Activated T-cell treated with anti-CD3 and anti-CD28 coated beads, Interleukin-2, amount 50 U/mL, for 24 hours (primary cell): ENCODE measurements around the gene CNOT1.
A peak's percentile ranks its signal among the peaks of the same experiment; 100 is the strongest.
"Not testable (repeated sequence)": the region's sequence is repeated elsewhere in the genome, so short reads cannot be mapped to it uniquely, and the experiment has no call there.

Source experiments
- DNase-seq: peaks from one replicate; pipeline ENCODE4 v3.0.0-alpha.2; 2020
- H3K27ac Mint-ChIP-seq: 2 replicates; pipeline ENCODE4 v1.8.0; 2020; ENCODE audit warnings: mild to moderate bottlenecking, mixed read lengths
- H3K27me3 Mint-ChIP-seq: 2 replicates; pipeline ENCODE4 v1.8.0; 2020; ENCODE audit warnings: mixed read lengths
- H3K36me3 Mint-ChIP-seq: 2 replicates; pipeline ENCODE4 v1.8.0; 2020; ENCODE audit warnings: low read depth, mixed read lengths
- H3K4me1 Mint-ChIP-seq: 2 replicates; pipeline ENCODE4 v1.8.0; 2020; ENCODE audit warnings: low read depth, mixed read lengths
- H3K4me3 Mint-ChIP-seq: 2 replicates; pipeline ENCODE4 v1.8.0; 2020; ENCODE audit warnings: mild to moderate bottlenecking, moderate library complexity, mixed read lengths
- H3K9me3 Mint-ChIP-seq: 2 replicates; pipeline ENCODE4 v1.8.0; 2020; ENCODE audit warnings: mixed read lengths

CNOT1 gene

GRCh38 chr16:58649707-58650106 is 20.1 kb upstream of the CNOT1 start:
- DNase-seq: no peak
- H3K4me1 Mint-ChIP-seq: no peaks in the 10 kb centered on the region
- H3K27me3 Mint-ChIP-seq: no peaks in the 10 kb centered on the region
- H3K9me3 Mint-ChIP-seq: no peaks in the 10 kb centered on the region
- H3K4me3 Mint-ChIP-seq: no peak overlapping the region
- no peaks in the 10 kb centered on the region for H3K36me3 Mint-ChIP-seq
- no peak overlapping the region for H3K27ac Mint-ChIP-seq

- no peak overlapping the region for H3K27ac Mint-ChIP-seq
- DNase-seq: no peak
- no peaks in the 10 kb centered on the region for H3K27me3 Mint-ChIP-seq
- no peaks in the 10 kb centered on the region for H3K36me3 Mint-ChIP-seq
- no peaks in the 10 kb centered on the region for H3K4me1 Mint-ChIP-seq
- H3K9me3 Mint-ChIP-seq: no peaks in the 10 kb centered on the region
- H3K4me3 Mint-ChIP-seq: no peak overlapping the region
Measured at GRCh38 chr16:58647107-58647506, 17.5 kb upstream of the CNOT1 start.

GRCh38 chr16:58644765-58645487 is 15.3 kb upstream of the CNOT1 start:
- Mint-ChIP-seq H3K4me1 (no peaks in the 10 kb centered on the region), H3K27me3 (no peaks in the 10 kb centered on the region), H3K4me3 (no peak overlapping the region), H3K36me3 (no peaks in the 10 kb centered on the region), H3K9me3 (no peaks in the 10 kb centered on the region), H3K27ac (no peak overlapping the region)
- no peak for DNase-seq

DNA sequence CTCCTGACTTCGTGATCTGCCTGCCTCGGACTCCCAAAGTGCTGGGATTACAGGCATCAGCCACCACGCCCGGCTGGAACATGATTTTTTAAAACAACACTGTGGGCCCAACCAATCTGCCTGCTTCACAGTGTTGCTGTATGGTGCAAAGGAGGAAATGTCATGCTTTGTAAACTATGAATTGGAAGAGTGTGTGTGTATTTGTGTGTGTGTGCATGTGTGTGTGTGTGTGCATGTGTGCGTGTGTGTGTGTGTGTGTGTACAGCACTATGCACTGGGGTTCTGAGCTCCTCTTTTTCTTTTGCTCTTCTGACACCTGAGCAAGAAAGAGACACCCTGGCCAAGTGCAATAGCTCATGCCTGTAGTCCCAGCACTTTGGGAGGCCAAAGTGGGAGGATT is 14.5 kb upstream of the CNOT1 start:
- no peak for DNase-seq
- no peak overlapping the region for H3K27ac Mint-ChIP-seq
- H3K9me3 Mint-ChIP-seq: no peaks in the 10 kb centered on the region
- H3K4me1 Mint-ChIP-seq: no peaks in the 10 kb centered on the region
- no peak overlapping the region for H3K4me3 Mint-ChIP-seq
- no peaks in the 10 kb centered on the region for H3K27me3 Mint-ChIP-seq
- no peaks in the 10 kb centered on the region for H3K36me3 Mint-ChIP-seq

DNA sequence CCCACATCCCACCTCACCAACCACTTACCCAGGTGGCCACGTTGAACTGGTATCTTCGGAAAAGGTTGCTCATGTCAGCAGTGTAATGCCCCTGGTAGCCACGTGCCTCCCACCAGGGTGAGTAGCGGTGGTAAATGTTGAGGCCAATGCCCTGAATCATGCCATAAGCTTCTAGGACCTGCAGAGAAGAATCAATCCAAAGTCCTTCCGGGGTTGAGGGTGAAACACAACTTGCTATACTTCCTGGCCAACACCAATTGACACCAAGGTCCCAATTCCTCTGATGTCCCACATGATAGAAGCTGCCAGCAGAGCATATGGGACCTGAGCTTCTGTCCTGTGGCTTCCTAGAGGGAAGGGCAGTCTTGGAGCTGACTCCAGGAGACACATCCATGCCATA is 11.3 kb upstream of the CNOT1 start:
- Mint-ChIP-seq H3K4me3 (no peak overlapping the region), H3K27me3 (no peaks in the 10 kb centered on the region), H3K27ac (no peak overlapping the region), H3K9me3 (no peaks in the 10 kb centered on the region), H3K36me3 (no peaks in the 10 kb centered on the region), H3K4me1 (no peaks in the 10 kb centered on the region)
- DNase-seq: no peak

GRCh38 chr16:58639836-58640235 is 10.2 kb upstream of the CNOT1 start:
- no peak for DNase-seq

GRCh38 chr16:58639230-58639629 is 9.6 kb upstream of the CNOT1 start:
- no peak overlapping the region for H3K27ac Mint-ChIP-seq
- H3K9me3 Mint-ChIP-seq: no peaks in the 10 kb centered on the region
- DNase-seq: no peak
- no peaks in the 10 kb centered on the region for H3K27me3 Mint-ChIP-seq
- no peak overlapping the region for H3K4me3 Mint-ChIP-seq
- H3K36me3 Mint-ChIP-seq: no peaks in the 10 kb centered on the region
- no peaks in the 10 kb centered on the region for H3K4me1 Mint-ChIP-seq

More at GRCh38 chr16:58639836-58640235, 10.2 kb upstream of the CNOT1 start:
- Mint-ChIP-seq H3K27ac (no peak overlapping the region), H3K27me3 (no peaks in the 10 kb centered on the region), H3K9me3 (no peaks in the 10 kb centered on the region), H3K36me3 (no peaks in the 10 kb centered on the region), H3K4me3 (no peak overlapping the region), H3K4me1 (no peaks in the 10 kb centered on the region)

DNA sequence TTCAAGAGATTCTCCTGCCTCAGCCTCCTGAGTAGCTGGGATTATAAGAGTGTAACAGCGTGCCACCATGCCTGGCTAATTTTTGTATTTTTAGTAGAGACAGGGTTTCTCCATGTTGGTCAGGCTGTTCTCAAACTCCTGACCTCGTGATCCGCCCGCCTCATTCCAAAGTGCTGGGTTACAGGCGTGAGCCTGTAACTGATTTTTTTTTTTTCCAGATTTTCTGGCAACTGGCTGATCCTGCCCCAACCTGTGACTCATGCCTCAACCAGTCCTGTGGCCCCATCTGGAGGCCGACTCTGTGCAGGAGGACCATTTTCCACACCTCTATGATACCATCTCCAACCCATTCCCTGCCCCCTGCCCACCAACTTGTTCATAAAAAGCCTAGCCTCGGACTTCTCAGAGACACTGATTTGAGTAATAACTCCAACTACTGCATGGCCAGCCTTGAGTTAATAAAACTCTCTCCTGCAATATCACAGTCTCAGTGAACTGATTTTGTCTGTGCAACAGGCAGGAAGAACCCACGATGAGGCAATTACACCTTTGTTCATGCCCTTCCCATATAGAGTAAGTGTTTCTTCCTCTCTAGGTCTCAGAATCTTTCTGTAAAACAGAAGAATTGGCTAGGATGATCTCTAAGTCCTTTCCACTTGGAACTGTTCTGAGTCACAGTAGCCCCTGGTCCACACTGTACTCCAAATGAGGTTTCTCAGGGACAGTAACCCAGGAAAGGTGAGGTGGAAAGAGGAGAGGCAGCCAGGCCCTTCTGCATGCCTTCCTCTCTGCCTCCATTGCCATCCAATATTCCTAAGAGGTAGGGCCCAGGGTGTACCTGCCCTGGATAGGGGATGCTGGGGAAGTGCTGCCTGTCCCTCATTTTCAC is 8.8 kb upstream of the CNOT1 start:
- H3K4me1 Mint-ChIP-seq: no peaks in the 10 kb centered on the region
- no peak for DNase-seq
- no peak overlapping the region for H3K4me3 Mint-ChIP-seq
- H3K36me3 Mint-ChIP-seq: no peaks in the 10 kb centered on the region
- no peaks in the 10 kb centered on the region for H3K27me3 Mint-ChIP-seq
- no peak overlapping the region for H3K27ac Mint-ChIP-seq
- no peaks in the 10 kb centered on the region for H3K9me3 Mint-ChIP-seq

GRCh38 chr16:58637021-58637420 is 7.4 kb upstream of the CNOT1 start:
- not testable (repeated sequence) for DNase-seq, H3K27ac Mint-ChIP-seq, H3K4me3 Mint-ChIP-seq, H3K27me3 Mint-ChIP-seq, H3K9me3 Mint-ChIP-seq, H3K36me3 Mint-ChIP-seq, H3K4me1 Mint-ChIP-seq

GRCh38 chr16:58636466-58636865 is 6.8 kb upstream of the CNOT1 start:
- Mint-ChIP-seq H3K36me3 (no peaks in the 10 kb centered on the region), H3K4me1 (peaks cover under 1% of the 10 kb centered on the region), H3K4me3 (no peak overlapping the region), H3K9me3 (no peaks in the 10 kb centered on the region), H3K27me3 (no peaks in the 10 kb centered on the region), H3K27ac (no peak overlapping the region)
- DNase-seq: no peak

DNA sequence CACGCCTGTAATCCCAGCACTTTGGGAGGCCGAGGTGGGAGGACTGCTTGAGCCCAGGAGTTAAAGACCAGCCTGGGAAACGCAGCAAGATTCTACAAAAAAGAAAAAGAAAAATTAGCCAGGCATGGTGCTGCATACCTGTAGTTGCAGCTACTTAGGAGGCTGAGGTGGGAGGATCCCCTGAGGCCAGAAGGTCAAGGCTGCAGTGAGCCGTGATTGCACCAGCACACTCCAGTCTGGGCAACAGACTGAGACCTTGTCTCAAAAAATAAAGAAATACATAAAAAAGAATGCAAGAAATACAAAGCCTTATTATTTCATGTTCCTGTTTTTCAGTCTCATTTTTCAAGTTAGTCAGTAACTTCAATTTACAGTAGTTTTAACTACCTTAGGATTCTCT is 5.9 kb upstream of the CNOT1 start:
- H3K4me3 Mint-ChIP-seq: no peak overlapping the region
- no peaks in the 10 kb centered on the region for H3K36me3 Mint-ChIP-seq
- no peak for DNase-seq
- H3K9me3 Mint-ChIP-seq: no peaks in the 10 kb centered on the region
- no peak overlapping the region for H3K27ac Mint-ChIP-seq
- peaks cover 5% of the 10 kb centered on the region for H3K4me1 Mint-ChIP-seq
- H3K27me3 Mint-ChIP-seq: no peaks in the 10 kb centered on the region

- Mint-ChIP-seq H3K27me3 (peaks cover 2% of the 10 kb centered on the region), H3K27ac (no peak overlapping the region), H3K4me3 (no peak overlapping the region), H3K9me3 (no peaks in the 10 kb centered on the region), H3K4me1 (peaks cover 13% of the 10 kb centered on the region), H3K36me3 (peaks cover 8% of the 10 kb centered on the region)
- DNase-seq: no peak
Measured at GRCh38 chr16:58634265-58634802, 4.7 kb upstream of the CNOT1 start.

DNA sequence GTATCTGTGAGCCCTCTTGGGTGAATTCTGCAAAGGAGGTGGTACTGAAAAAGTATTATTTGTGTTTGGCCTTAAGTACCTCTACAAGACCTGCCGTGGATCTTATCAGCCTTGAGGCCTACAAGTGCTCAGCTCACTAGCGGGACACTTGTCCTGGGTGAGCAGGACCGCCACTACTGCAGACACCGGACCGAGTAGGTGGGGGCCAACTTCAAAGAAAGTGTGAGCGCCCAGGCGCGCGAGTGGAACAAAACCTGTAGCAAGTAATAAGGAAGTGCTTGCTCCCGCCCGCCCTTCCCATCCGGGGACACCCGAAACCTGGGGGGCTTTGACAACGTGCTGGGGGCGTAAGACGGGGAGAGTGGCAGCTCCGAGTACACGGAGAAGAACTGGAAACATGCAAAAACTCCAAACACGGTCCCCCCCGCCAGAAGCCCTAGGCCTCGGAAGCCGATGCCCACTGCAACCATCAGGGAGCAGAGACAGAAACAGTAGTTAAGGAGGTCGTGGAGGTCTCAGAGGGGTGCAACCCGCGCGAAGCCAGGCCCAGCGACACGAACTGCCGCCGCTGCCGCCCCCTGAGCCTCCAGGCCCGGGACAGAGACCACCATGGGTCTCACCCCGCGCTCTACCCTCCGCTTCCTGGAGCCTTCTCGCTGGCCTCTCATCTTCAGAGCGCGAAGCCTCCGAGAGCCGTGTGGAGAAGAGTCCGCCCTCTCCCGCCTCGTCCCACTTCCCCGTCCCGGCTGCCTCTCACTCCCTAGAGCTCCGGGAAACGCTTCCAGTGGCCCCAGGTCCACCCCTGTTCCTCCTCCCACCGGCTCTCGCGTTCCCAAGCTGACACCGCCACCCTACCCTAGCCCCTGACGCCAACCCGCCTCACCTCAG is 537 bp downstream of the CNOT1 start:
- H3K27me3 Mint-ChIP-seq: peaks cover 2% of the 10 kb centered on the region
- DNase-seq: peak; percentile 74
- peaks cover 54% of the 10 kb centered on the region for H3K36me3 Mint-ChIP-seq
- H3K9me3 Mint-ChIP-seq: no peaks in the 10 kb centered on the region
- peaks cover 41% of the 10 kb centered on the region for H3K4me1 Mint-ChIP-seq
- peak overlapping the region; percentile 100 for H3K4me3 Mint-ChIP-seq
- peak overlapping the region; percentile 100 for H3K27ac Mint-ChIP-seq

DNA sequence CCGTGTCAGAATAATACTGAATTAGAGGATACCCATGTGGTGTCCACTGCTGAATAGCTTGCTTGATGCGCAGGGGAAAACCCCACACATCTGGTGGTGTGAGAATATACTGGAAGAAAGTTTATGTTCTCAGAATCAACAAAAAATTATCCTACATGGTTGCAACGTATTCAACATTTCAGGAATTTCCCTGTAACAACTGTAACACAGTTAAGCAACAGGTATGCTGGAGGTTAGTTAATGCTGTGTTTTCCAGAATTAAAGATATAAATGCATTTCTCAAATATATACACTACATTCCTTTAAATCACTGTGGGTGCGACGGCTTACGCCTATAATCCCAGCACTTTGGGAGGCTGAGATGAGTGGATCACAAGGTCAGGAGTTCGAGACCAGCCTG is 5.4 kb downstream of the CNOT1 start:
- Mint-ChIP-seq H3K4me1 (peaks cover 48% of the 10 kb centered on the region), H3K27ac (peak overlapping the region; percentile 57), H3K36me3 (peaks cover 94% of the 10 kb centered on the region), H3K9me3 (no peaks in the 10 kb centered on the region), H3K4me3 (no peak overlapping the region), H3K27me3 (no peaks in the 10 kb centered on the region)
- DNase-seq: no peak
